ENCODE results near the gene VWF. TPM values are rescaled to one million over a fixed set of nuclear protein-coding genes. Genes with fewer than 3 reads are reported as not detected.

Gene VWF
- total and polyA plus RNA-seq, 5 donors from 2014 or later, result 1.3 TPM; not detected in 4

GRCh38 chr12:5899675-5900074 is 224.8 kb downstream of the VWF start:
- no peak overlapping the region for H3K4me3 ChIP-seq (ENCODE audit: low read depth, low read length)
- H3K9me3 ChIP-seq (ENCODE audit: control insufficient read depth in 2 of 2, low read length in 2 of 2), result no peaks in the 10 kb centered on the region
- peaks cover 21% of the 10 kb centered on the region for H3K27me3 Mint-ChIP-seq
- no peak overlapping the region for H3K27ac ChIP-seq (ENCODE audit: insufficient read depth, low read length, poor library complexity, severe bottlenecking)
- H3K4me1 Mint-ChIP-seq, result no peaks in the 10 kb centered on the region
- no peak for ATAC-seq (ENCODE audit: low read depth in 2 of 2)
- H3K36me3 Mint-ChIP-seq, result no peaks in the 10 kb centered on the region
- no peak for DNase-seq
- no peaks in the 10 kb centered on the region for H3K4me1 ChIP-seq (ENCODE audit: control insufficient read depth, insufficient read depth, low read length, poor library complexity, severe bottlenecking)
- H3K9me3 Mint-ChIP-seq, result peaks cover 0 to 3% (median 0%) of the 10 kb centered on the region in 7 donors
- H3K4me3 Mint-ChIP-seq, result no peak overlapping the region
- H3K27ac Mint-ChIP-seq, result no peak overlapping the region
- no peaks in the 10 kb centered on the region for H3K27me3 ChIP-seq (ENCODE audit: control insufficient read depth, insufficient read depth, low read length)
- no peaks in the 10 kb centered on the region for H3K36me3 ChIP-seq (ENCODE audit: control insufficient read depth, insufficient read depth, low read length)

- H3K4me3 ChIP-seq (ENCODE audit: low read depth, low read length), result no peak overlapping the region
- H3K27ac ChIP-seq (ENCODE audit: insufficient read depth, low read length, poor library complexity, severe bottlenecking), result no peak overlapping the region
- no peaks in the 10 kb centered on the region for H3K27me3 ChIP-seq (ENCODE audit: control insufficient read depth, insufficient read depth, low read length)
- H3K4me3 Mint-ChIP-seq, result no peak overlapping the region
- H3K9me3 Mint-ChIP-seq, result peaks cover 0 to 5% (median 0%) of the 10 kb centered on the region in 7 donors
- no peak for DNase-seq
- peaks cover 21% of the 10 kb centered on the region for H3K27me3 Mint-ChIP-seq
- H3K36me3 Mint-ChIP-seq, result no peaks in the 10 kb centered on the region
- no peaks in the 10 kb centered on the region for H3K9me3 ChIP-seq (ENCODE audit: control insufficient read depth in 2 of 2, low read length in 2 of 2)
- H3K27ac Mint-ChIP-seq, result no peak overlapping the region
- no peaks in the 10 kb centered on the region for H3K36me3 ChIP-seq (ENCODE audit: control insufficient read depth, insufficient read depth, low read length)
- no peak for ATAC-seq (ENCODE audit: low read depth in 2 of 2)
- H3K4me1 Mint-ChIP-seq, result no peaks in the 10 kb centered on the region
- H3K4me1 ChIP-seq (ENCODE audit: control insufficient read depth, insufficient read depth, low read length, poor library complexity, severe bottlenecking), result no peaks in the 10 kb centered on the region
Observed at GRCh38 chr12:5898874-5899273, 225.6 kb downstream of the VWF start.

Other genes with a start within 250 kb of the VWF start
- gene ANO2, start 179.4 kb downstream of the VWF start, total RNA-seq, result 0.10 TPM
- not detected for gene ANO2, start 179.4 kb downstream of the VWF start, polyA plus RNA-seq
- gene CD9, start 75.7 kb upstream of the VWF start, total RNA-seq, result 3.6 TPM
- 10 to 100 TPM in 1 of 4 donors, 1 to 10 TPM in 3; 4.8 to 10.3 (median 7.4) TPM for gene CD9, start 75.7 kb upstream of the VWF start, polyA plus RNA-seq
- gene PLEKHG6, start 186.0 kb upstream of the VWF start, total RNA-seq, result not detected
- under 1 TPM in 3 of 4 donors, not detected in 1; 0.31 to 0.62 (median 0.37) TPM for gene PLEKHG6, start 186.0 kb upstream of the VWF start, polyA plus RNA-seq
- 38.5 TPM for gene TNFRSF1A, start 217.4 kb upstream of the VWF start, total RNA-seq
- gene TNFRSF1A, start 217.4 kb upstream of the VWF start, polyA plus RNA-seq, result 10 to 100 TPM; 25.6 to 39.5 (median 31.0) TPM

Measured in CD4-positive, CD25-positive, alpha-beta regulatory T cell (primary cell).